ENCODE measurements around the gene PAQR7.

The PAQR7 gene

DNA sequence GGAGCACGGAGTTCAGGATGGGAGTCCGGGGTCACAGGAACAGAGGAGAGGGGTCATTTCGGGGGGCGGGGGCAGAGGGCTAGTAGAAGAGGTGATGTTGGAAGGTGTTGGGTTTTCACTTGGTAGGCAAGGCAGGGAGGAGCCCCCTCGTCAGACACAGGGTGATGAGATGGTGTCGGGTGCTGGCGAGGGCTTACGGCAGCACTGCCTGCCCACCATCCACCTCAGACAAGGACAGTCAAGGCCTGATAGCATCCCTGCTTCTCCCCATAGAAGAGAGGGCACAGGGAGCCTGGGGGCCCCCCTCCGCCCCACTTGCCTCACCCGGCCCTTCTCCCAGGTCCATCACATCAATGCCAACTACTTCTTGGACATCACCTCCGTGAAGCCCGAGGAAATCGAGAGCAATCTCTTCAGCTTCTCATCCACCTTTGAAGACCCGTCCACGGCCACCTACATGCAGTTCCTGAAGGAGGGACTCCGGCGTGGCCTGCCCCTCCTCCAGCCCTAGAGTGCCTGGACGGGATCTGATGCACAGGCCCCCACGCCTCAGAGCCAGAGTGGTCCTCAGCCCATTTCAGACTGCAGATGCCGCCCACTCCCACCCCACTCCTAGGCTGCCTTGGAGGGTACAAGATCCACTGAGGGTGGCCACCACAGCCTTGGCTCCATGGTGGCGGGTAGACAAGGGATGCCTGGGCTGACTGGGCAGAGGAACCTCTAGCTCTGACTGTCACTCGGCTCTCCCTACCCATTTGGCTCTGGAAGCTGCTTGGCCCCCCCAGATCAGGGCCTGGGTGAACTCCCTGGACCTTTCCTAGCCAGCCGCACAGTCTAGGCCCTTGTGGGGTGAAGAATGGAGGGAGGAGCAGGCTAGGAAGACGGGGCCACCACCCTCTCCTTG lies 60.0 kb downstream of the PAQR7 start:
- no peak for DNase-seq

DNA sequence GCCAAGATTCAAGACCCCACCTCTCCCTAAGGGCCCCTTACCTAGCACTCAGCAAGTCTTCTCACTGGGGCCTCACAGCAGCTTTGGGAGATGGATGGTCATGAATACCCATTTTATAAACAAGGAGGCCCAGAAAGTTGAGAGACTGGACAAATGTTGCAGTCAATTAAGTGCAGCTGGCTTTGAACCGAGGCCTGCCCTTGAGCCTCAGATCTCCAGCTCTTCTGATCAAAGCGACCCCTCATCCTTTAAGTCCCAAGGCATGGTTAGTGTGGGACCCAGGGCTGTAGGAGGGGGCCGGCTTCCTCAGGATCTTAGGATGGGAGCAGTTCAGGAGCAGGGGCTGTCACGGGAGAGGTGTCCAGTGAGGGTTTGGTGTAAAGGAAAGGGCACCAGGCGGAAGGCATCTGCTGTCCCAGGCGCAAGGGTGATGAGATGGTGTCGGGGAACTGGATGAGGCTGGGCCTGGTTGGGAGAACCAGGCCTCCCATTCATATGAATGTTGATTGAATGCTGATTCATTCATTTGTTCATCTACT lies 60.9 kb downstream of the PAQR7 start:
- no peak for DNase-seq

DNA sequence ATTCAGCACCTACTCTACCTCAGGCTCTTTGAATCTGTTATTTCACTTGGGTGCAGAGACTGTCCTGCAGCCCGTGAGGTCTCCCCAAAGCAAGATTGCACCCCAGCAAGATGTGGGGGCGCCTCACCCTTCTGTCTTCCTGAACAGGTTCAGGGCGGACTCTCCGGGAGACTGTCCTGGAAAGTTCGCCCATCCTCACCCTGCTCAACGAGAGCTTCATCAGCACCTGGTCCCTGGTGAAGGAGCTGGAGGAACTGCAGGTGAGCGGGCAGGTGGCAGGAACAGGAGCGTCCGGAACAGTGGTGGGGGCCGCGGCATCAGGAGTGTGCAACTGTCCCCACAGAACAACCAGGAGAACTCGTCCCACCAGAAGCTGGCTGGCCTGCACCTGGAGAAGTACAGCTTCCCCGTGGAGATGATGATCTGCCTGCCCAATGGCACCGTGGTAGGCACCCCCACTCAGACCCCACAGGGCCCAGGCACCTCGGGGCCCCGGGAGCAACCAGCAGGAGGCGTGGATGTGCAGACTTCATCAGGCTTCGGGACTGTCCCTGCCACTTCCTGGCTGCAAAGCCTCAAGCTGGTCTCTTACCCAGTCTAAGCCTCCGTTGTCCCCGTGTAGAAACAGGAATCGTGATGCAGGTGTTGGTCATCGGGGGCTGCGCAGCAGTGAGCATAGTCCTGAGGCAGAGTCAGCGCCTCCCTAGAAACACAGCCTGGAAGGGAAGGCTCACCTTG lies 61.6 kb downstream of the PAQR7 start:
- DNase-seq, result no peak

DNA sequence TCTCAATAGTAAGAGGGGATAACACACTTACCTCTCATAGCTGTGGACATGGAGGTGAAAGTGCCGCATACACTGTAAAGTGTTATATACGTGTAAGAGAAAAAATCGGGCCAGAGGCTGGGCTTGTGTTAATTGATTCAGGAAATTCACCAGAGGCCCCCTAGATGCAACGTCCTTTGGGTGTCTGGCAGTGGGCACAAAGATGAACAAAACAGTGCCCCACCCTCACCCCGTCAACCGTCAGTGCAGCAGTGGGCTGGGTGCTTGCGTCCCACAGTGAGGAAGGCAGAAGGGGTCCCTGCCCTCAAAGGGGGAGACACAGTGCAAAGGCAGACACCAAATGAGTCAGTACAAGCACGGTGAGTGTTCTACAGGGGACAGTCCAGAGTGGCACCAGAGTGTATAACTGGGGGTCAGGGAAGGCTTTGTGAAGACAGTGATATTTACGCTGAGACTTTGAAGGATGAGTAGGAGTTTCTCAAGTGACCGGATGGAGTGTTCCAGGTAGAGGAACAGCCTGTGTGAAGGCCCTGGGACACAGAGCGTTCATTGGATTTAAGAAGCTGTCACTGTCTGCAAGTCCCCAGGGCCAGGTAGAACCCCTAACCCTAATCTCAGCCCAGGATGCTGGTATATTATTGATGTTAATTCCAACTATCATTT lies 62.3 kb downstream of the PAQR7 start:
- DNase-seq, result no peak
